NB4 (cell line): ENCODE data around the gene TMIE.

Experiments
- POLR2A ChIP-seq: IDR thresholded peaks from 2 replicates; pipeline ENCODE4 v1.6.1; 2011; ENCODE audit warnings: mild to moderate bottlenecking; ENCODE audit not compliant: insufficient read length; ENCODE audit errors: extremely low read depth
- TF ChIP-seq, protein P1 (sequence below): IDR thresholded peaks from one replicate; pipeline ENCODE4 v1.5.1; 2012; ENCODE audit warnings: low read depth, low read length

DNA sequence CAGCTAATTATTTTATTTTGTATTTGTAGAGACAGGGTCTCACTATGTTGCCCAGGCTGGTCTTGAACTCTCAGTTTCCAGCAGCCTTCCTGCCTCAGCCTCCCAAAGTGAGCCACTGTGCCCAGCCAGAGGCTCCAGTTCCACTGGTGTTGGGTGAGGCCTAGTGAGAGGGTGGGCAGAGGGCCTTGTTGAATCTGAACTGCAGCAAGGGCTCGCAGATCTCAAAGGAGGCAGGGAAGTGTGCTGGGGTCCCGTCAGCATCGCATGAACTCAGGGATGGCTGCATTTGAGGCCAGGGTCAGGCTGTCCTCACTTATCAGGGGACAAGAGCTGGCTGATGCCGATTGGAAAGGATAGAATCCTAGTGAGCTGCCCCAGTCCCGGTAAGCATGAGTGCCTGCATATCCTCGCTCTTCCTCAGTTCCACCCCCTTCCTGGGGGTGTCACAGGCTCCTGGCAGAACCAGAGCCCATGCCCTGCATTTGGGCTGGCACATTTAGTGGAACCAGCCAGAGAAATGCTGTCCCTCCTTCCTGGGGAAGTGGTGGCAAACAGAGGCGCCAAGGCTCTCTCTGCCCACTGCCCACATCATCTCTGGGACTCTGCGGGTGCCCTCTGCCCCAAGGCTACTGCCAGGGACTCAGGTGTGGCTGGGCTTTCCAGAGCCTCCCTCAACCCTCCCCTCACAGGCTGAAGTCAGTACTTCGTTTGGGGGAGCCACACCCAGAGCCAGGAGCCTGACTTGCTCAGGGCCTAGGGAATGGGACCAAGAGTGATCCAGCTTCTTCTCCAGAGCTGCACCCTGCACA is 31.8 kb upstream of the TMIE start:
- TF ChIP-seq, protein P1, sequence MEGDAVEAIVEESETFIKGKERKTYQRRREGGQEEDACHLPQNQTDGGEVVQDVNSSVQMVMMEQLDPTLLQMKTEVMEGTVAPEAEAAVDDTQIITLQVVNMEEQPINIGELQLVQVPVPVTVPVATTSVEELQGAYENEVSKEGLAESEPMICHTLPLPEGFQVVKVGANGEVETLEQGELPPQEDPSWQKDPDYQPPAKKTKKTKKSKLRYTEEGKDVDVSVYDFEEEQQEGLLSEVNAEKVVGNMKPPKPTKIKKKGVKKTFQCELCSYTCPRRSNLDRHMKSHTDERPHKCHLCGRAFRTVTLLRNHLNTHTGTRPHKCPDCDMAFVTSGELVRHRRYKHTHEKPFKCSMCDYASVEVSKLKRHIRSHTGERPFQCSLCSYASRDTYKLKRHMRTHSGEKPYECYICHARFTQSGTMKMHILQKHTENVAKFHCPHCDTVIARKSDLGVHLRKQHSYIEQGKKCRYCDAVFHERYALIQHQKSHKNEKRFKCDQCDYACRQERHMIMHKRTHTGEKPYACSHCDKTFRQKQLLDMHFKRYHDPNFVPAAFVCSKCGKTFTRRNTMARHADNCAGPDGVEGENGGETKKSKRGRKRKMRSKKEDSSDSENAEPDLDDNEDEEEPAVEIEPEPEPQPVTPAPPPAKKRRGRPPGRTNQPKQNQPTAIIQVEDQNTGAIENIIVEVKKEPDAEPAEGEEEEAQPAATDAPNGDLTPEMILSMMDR, result no peak
- no peak for TF ChIP-seq POLR2A
